SH-SY5Y (cell line): ENCODE measurements around the gene DDHD1.

Experiments used
- GATA2 ChIP-seq: IDR thresholded peaks from 2 replicates; pipeline ENCODE4 v1.6.1; 2011; ENCODE audit warnings: mild to moderate bottlenecking, low read depth, low read length
- GATA3 ChIP-seq: IDR thresholded peaks from 2 replicates; pipeline ENCODE4 v1.6.1; 2011; ENCODE audit warnings: low read depth, mild to moderate bottlenecking, low read length, moderate library complexity

GRCh38 chr14:53022593-53022992 is 130.5 kb downstream of the DDHD1 start:
- no peak for TF ChIP-seq GATA2
- no peak for TF ChIP-seq GATA3
